A549 treated with CORT108297 at 1 μM for 4 hours (cell line): Measurements from ENCODE around the gene NEMP1. TPM values are rescaled to one million over a fixed set of nuclear protein-coding genes. Genes with fewer than 3 reads are reported as not detected.

ENCODE experiments used
- total RNA-seq: library from RNA; stranded (reverse); fragments of 200-300 nt; extraction: Qiagen RNA extraction; gene quantifications from 5 replicates; pipeline ENCODE4 v1.2.3, GENCODE V29; 2022

NEMP1 gene, protein sequence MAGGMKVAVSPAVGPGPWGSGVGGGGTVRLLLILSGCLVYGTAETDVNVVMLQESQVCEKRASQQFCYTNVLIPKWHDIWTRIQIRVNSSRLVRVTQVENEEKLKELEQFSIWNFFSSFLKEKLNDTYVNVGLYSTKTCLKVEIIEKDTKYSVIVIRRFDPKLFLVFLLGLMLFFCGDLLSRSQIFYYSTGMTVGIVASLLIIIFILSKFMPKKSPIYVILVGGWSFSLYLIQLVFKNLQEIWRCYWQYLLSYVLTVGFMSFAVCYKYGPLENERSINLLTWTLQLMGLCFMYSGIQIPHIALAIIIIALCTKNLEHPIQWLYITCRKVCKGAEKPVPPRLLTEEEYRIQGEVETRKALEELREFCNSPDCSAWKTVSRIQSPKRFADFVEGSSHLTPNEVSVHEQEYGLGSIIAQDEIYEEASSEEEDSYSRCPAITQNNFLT
- total RNA-seq, result 14.5 to 17.2 TPM (median 17.0 TPM) in 5 replicates

DNA sequence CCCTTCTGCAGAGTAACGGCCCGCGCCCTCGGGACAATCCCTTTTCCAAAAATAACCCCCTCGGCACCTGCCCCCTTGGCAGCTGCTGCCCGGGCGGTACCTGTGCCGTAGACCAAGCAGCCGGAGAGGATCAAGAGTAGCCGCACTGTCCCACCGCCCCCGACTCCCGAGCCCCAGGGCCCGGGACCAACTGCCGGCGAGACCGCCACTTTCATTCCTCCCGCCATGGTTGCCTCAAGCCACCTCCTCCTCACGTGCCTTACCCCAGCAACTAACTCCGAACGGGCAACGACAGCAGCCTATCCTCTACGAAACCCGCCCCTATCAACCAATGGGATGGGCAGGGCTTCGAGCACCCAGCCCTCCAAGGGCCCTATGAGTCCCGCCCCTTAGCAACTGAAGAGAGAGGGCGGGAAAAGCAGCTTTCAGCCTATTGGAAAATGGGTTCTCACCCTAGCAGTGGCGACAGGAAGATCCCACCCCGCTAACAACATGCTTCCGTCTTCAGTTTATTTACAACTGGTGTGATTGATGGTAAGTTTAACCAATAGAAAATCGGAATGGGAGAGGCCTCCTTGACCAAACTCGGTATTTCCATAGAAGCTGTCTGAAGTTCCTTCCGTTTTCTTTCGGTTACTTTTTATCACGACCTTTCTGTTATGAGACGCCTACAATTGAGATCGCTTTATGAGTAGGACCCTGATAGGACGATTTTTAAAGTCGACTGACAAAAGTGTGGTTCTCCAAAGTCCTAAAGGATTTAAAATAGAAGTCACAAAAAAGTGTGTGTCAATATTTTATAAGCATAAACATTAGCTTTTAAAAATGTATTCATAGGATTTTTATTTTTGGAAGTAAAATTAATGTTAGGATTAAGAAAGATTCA lies at the start of gene NEMP1:
TSS of gene NEMP1 (minus strand) at position 273 of the 886 bp plus-strand sequence. CDS start at position 227, 46 bp downstream.

DNA sequence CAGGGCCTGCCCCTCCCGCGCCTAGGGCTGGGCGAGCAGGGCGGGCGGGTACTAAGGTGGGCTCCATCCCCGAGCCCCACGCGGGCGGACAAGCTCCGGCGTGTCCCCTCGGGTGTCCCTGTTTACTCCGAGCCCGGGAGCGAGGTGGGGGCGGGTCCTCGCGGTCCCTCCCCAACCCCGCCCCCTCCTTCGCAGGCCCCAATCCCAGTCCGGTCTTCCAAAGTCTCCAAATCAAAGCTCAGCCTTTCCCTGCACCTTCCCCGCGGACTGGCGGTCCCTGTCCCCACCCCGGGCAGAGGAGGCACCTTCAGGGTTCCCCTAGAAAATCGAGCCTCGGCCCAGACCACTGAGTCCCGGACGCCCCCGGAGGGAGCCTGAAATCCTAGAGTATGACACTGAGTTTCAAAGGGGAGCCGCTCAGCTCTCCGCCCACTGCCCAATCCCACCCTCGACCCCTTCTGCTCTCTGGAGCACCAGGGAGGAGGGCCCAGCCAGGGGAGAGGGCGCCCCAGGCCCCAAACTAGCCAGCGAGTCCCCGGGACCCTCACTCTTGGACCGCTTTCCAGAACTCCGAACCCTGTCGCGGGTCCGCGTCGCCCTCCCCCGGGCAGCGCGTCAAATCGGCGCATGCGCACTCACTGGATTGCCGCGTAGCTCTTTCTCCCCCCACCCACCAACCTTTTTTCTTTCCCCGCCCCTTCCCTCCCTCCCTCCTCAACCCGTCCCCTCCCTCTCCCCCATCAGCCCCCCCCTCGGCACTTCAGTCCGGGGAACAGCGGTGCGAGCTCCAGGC lies 49.3 kb upstream of the NEMP1 start, which contains the start of gene LRP1:
TSS of gene LRP1 (plus strand) at position 758 of the 793 bp plus-strand sequence. CDS start 482 bp downstream, outside the sequence.

GRCh38 chr12:57111031-57111734 lies 32.6 kb upstream of the NEMP1 start, which contains the start of gene STAT6:
Gene STAT6 (minus strand): TSS chr12:57111362. CDS start chr12:57108278, 3,084 bp downstream.

GRCh38 chr12:57088354-57089270 lies 10.0 kb upstream of the NEMP1 start, which contains the start of gene NAB2:
Gene NAB2 (plus strand): TSS chr12:57089114. CDS start chr12:57089272, 158 bp downstream.

DNA sequence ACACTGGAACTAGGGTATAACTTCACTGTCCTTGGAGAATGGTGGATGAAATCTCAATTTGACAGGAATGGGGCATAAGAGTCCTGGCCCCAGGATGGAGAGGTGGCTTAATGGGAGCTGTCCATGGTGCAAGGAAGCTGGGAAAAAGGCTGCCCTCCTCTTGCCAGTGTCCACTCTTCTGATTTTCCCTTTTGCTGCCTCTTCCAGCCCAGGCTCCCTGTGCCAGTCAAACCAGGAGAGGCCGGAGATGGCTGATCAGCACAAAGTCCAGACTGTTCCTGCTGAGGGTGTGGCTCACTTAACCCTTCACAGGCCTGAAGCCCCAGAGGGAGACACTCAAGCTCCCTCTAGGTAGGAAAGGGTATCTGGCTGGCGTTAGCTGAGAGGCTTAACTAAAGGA lies 28.7 kb downstream of the NEMP1 start, which contains the start of gene MYO1A:
TSS of gene MYO1A (minus strand) at position 240 of the 400 bp plus-strand sequence. CDS start 1,806 bp downstream, outside the sequence.

GRCh38 chr12:57016348-57016747 lies 62.2 kb downstream of the NEMP1 start, which contains the start of gene TAC3:
Gene TAC3 (minus strand): TSS chr12:57016529. CDS start chr12:57015797, 732 bp downstream.

DNA sequence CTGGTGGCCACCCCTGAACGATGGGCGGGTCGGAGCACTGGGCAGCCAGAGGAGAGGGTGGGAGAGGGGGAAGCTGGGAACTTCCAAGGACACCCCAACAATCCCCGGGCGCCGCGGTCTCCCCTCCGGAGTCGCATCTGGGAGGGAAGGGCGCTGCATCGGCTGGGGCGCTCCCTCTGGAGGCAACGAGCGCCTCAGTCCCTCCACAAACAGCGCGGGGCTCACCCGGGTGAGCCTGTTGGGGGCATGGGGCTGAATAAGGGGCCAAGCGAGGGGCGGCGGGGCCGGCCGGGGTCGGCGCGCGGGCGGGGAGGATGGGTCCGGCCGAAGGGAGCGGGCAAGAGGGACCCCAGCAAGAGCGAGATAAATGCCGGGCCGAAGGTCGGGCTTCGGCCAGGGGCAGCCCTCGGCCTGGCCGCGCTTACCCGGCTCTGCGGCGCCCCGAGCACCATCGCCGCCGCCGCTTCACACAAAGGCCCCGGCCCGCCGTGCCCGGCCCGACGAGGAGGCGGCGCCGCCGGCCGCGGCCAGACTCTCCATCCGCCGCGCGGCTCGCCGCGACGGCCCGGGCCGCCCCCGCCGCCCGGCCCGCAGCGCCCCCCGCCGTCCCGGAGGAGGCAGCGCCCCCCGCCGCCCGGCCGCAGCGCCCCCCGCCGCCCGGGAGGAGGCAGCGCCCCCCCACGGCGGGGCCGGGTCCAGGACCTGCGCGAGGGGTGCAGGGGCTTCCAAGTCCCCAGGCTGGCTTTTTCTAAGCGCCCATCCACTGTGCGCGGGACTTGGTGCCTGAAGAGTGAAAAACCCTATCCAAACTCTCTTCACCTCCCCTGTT lies 72.4 kb downstream of the NEMP1 start, which contains the start of gene ZBTB39:
TSS of gene ZBTB39 (minus strand) at position 567 of the 829 bp plus-strand sequence. CDS start 1,629 bp downstream, outside the sequence.

Other genes starting within 250 kb of the NEMP1 start
- gene SDR9C7, start 144.4 kb downstream of the NEMP1 start, total RNA-seq, result not detected in 5 replicates
- gene RDH16, start 121.2 kb downstream of the NEMP1 start, total RNA-seq, result 0.05 to 0.18 TPM (median 0.10 TPM) in 5 replicates
- gene ZBTB39, start 72.2 kb downstream of the NEMP1 start, total RNA-seq, result 4.0 to 6.0 TPM (median 5.1 TPM) in 5 replicates
- 0.11 to 0.20 TPM (median 0.13 TPM) in 3 of 5 replicates, not detected in the others for gene TAC3, start 62.3 kb downstream of the NEMP1 start, total RNA-seq
- gene MYO1A, start 28.7 kb downstream of the NEMP1 start, total RNA-seq, result 0.09 to 0.41 TPM (median 0.22 TPM) in 5 replicates
- gene NAB2, start 10.3 kb upstream of the NEMP1 start, total RNA-seq, result 12.4 to 21.4 TPM (median 19.1 TPM) in 5 replicates
- 42.7 to 55.1 TPM (median 54.2 TPM) in 5 replicates for gene STAT6, start 32.6 kb upstream of the NEMP1 start, total RNA-seq
- gene LRP1, start 49.7 kb upstream of the NEMP1 start, total RNA-seq, result 15.9 to 22.7 TPM (median 18.3 TPM) in 5 replicates
- not detected in 5 replicates for gene LRP1-AS, start 68.8 kb upstream of the NEMP1 start, total RNA-seq
- 4.1 to 6.2 TPM (median 5.4 TPM) in 5 replicates for gene NXPH4, start 138.0 kb upstream of the NEMP1 start, total RNA-seq
- gene SHMT2, start 150.9 kb upstream of the NEMP1 start, total RNA-seq, result 123 to 141 TPM (median 136 TPM) in 5 replicates
- 0.33 to 0.47 TPM (median 0.42 TPM) in 5 replicates for gene STAC3, start 172.4 kb upstream of the NEMP1 start, total RNA-seq